GM18499 (cell line): ENCODE measurements around the gene VSTM4.

Source experiments
- ATAC-seq: cut with Tn5 transposase; IDR thresholded peaks from one replicate; pipeline ENCODE4 v1.9.1; 2021; ENCODE audit warnings: moderate number of reproducible peaks; ENCODE audit not compliant: insufficient read depth, unreplicated experiment

Gene VSTM4

DNA sequence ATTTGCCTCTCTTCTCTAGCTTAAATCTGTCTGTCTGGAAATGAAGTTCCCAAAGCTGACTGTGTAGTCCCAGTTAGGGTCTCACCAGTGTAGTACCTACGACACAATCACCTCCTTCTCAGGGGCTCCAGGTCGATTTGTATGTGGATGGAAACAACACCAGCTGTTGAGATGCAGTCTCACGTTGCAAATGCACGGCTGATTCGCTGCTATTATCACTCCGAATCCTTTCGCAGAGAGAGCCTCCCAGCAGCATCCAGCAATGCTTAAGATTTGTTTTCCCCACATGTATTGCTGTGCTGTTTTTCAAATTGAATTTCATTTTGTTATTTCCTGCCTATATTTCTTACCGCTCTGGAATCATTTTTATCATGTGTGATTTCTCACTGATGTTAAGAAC lies 16.3 kb downstream of the VSTM4 start:
- no peak for ATAC-seq

DNA sequence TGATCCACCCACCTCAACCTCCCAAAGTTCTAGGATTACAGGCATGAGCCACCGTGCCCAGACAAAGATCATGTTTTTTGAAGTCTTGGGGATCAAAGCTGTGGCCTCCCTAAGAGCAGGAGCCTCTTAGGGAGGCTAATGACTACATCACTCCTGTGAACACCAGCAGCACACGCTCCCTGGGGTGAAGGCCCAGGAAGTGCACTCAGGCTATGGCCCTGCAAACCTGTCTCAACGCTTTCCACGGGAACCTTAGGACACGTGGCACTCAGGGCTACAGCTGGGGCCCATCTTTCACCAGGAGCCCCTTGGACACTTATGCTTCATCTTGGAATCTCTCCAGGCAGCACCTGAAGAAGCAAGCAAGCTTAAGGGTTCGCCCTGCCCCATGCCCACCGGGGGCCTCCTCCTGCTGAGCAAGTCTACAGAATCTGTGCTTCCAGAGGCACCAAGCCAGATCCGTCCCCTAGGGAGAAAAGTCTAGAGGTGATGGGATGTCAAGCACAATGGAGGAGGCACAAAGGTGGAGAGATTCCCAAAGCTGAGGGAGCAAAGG lies 18.4 kb downstream of the VSTM4 start:
- no peak for ATAC-seq

DNA sequence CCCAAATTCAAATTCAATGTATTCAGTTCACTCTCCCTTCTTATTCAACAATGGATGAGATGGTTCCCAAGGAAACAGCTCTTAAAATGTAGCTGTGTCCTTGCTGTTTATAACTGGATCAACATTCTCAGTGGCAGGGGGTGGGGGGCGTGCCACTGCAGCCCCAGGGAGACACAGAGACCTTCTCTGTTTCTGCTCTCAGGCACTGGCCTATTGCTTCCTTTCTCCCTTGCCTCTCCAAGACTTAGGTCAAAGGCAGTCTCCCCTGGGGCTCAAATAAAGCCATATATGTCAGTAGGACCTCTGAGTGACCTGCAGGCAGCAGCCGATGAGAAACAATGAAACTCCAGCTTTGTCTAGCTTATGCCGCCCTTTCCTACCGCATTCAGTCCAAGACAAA lies 20.7 kb downstream of the VSTM4 start:
- no peak for ATAC-seq

DNA sequence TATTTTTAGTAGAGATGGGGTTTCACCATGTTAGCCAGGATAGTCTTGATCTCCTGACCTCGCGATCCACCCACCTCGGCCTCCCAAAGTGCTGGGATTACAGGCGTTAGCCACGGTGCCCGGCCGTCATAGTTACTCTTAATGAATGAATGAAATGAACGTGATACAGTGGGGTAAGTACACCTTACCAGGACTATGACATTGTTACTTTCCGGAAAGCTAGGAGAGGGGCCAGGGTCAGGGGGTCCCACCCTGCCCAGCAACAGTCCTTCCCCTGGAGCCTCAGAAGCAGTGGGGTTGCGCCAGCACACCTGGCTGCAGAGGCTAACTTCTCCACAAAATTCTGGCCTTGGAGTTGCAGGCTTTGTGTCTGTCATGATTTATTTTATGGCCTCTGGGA lies 21.4 kb downstream of the VSTM4 start:
- ATAC-seq = no peak

DNA sequence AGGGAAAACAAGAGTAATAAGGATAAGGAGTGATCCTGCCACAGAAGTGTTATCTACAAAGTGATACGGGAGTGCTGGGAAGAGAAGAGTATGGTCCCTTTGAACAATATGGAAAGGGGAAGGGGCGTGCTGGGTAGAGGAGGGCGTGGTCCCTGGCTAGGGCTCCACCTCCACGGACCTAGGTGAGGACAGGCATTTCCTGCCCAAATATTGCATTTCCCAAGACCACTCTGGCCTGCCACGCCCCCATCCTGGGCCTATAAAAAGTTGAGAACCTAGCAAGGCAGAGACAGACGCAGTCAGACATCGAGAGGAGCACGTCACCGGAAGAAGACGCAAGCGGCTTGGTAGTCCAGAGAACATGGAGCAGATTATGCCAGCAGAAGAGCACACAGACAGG lies 22.8 kb downstream of the VSTM4 start:
- no peak for ATAC-seq

DNA sequence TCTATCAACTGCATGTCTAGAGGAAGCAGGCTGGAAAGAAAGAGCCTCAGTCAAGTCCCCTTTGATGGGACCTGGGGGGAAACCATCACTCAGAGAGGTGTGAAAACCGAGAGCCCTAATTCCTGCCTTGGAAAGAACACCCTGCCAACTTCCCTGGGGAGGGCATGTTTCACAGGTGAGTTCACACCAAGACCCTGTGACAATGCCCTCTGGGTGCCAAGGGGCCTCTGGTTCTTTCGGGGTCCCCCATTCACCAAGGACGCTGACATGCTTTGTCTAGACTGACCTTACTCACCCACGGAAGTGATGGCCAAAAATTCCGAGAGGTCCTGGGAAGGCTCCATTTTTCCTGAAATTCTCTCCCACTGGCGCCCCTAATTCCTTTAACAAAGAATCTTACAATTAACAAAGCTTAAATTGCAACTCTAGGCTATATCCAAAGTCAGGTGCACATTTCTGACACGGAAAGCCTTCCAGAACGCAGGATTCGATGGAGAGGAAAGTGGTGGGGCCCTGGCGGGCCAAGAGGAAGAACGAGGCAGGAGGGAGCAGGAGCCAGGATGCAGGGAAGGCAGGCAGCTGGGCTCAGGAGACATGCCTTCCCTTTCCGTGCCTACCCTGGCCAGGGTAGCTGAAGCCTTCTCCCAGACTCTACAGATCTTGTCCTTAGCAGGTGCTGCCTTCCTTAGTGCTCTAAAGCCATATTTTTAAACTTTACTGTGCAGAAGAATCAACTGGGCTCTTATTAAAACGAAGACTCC lies 23.7 kb downstream of the VSTM4 start:
- no peak for ATAC-seq

DNA sequence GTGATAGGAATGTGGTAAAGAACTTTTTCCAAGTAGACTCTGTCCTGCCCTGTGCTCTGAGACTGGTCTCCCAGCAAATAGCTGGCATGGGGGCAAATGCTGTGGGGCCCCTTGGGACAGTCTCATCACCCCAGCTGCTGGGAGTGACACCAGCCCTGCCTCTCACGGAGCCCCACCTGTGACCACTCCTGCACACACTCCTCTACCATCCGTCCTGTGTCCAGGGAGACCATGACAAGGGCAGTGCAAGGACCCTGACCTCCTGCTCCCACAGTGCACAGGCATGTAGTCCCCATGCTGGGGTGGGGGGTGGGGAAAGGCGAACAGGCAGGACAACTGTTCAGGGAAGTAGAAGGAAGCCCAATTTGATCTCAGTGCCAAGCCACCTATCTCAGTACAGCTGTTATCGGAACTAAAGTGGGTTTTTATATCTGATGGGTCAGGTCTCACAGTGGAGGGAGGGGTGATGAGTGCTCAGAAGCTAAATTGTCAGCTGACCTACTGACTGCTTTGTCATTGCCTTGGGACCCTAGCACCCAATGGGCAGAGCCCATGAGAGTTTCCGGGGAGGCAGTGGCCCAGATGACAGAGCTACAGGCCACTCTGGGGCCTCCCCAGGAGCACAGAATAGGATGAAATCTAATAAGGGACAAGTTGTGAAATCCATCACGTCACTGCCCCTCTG lies 24.5 kb downstream of the VSTM4 start:
- no peak for ATAC-seq

DNA sequence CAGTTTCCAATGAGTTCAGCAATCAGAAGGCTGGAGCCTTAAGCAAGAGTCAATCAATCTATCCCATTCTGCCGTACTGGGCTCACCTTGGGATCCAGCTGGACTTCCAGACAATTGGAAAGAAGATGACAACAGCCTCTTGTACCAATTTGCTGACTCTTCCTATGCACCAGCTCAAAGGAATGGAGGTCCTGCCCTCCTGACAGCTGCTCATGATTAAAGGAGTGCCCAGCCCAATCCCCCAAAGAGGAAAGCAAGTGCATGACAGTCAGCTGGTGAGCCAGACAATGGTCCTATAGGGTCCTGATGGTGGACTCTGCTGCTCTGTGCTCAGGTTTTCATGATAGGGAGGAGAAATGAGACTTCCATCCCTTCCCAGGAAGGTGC lies 25.1 kb downstream of the VSTM4 start:
- ATAC-seq = no peak

DNA sequence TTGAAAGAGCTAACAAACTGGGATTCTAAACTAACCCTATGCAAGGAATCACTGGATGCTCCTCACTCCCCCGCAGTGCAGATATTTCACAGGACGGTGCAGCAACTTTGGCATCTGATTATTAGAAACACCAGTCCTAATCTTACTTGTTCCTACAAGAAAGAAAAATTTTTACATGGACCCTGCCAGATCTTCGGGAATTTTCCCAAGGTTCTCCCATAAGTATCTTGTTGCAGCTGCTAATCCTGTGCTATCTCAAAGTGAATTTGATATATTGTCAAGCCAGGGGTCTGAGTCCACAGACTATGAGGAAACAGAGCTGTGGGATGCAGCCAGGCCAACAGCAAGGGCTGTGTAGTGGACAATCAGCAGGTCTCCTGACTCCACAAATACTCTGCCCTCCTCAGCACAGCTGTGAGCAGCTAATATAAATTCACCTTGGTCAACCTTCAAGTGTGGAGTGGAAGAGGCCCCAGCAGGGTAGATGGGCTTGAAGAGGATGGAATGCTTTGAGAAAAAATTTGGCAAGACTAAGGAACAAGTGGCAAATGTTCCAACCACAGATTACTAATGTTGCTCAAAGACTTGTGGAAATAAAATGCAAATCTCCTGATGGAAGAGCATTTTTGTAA lies 25.6 kb downstream of the VSTM4 start:
- no peak for ATAC-seq

DNA sequence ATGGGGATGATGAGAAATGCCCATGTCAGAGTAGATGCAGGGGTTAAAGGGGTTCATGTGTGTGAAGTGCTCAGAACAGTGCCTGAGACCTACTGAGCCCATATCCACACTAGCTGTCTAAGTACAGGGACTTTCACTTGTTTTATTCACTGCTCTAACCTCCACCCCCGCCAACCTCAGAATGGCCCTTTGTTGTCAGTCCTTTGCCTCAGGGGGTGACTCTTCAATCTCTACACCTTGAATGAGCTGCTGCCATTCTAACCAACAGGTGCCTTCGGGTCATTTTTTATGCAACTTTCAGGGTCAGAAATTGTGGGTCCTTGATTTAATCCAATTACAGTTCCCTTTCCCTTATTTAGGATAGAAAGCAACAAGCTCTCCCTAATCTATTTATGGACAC lies 26.2 kb downstream of the VSTM4 start:
- ATAC-seq = no peak

DNA sequence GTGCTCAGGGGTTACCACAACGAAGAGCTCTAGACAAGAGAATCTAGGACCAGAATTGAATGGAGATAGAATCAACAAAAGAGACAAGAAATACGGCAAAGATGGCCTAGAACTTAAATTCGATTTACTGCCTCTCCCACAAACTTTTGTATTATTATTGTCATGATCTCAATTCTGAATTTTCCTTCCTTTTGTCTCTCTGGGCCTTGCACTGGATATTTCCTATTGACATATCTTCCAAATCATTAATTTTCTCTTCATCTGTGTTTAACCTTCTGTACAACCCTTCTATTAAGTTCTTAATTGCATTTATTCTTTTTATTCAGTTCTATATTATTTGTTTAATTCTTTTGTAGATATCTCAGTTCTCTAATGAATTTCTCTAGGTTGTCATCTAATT lies 28.4 kb downstream of the VSTM4 start:
- no peak for ATAC-seq

DNA sequence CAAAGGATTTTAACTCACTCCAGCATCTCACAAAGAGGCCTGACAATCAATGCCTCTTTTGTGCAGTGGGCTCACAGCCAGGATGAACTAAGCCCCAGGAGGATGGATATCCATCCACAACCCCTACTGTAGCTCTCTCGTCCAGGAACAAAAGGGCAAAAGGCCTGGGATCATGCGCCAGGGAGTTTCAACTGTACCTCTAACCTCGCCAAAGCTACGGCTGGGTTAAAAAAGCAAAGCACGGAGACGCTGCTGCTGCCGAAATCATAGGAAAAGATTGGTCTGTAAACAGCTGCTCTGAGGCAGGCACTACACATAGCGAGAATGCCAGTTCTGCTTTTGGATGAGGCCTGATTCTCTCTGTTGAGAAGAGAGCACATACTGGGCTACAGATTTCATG lies 32.1 kb downstream of the VSTM4 start:
- no peak for ATAC-seq

DNA sequence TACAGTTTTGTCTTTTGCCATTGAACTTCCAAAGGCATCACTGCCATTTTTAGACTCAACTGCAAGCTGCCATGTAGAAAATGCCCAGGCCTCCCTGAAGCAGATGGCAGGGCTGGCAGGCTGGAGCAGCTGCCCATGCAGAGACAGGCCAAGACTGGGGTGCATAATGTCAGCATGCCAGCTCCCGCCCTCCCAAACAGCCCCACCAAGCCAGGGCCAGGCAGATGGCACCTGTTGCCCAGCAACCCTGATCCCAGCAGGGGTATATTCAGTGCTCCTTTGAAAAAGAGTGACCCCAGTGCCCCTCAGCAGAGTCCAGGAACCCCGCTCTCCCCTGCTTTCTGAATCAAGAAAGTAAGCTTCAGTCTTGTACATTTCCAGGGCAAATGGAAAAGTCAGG lies 32.6 kb downstream of the VSTM4 start:
- no peak for ATAC-seq

DNA sequence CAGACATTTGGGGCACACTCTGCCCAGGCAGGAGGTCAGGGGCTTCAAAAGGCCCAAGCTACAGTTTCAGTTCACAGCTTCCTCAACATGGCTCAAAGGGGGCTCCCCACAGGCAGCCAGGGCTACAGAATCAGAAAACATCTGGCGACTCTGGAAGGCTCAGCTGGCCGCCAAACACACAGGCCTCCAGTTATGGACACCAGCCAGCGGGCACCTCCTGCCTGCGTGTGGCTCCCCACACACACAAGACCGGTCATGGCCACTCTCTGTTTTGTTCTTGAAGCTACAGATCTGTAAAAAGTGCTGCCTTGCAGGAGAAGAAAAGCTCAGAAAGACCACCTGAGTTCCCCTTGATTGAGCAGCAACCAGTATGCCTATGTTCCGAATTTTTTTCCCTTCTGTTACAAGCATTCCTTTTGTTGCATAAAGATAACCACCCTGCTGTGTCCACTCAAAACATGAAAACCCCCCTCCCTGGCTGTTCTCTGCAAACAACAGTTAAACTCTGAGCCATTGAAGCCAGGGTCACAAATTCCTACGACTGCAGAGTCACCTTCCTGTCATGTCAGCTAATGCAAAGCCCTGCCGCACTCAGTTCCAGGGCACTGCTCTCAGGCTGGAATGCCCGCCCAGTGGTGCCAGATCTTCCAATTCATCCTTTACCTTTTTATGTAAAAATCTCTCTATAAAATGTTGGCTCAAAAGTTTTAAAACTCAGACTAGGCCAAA lies 33.6 kb downstream of the VSTM4 start:
- ATAC-seq = no peak

DNA sequence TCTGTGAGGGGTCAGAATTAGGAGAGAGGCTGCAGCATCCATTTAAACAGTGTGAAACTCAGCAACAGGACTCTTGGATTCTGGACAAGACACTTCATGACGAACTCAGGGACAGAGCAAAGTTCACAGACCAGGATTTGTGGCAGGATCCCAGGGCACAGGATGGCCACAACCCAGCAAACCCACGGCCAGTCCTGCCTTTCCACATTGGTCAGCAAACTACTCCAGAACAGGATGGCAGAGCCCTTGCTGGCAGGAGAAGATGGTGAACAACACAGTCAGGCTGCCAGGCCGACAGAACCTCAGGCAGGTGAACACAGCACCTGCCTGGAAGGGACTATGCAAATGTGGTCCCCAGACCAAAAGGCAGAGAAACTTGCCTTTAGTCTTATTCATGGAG lies 34.4 kb downstream of the VSTM4 start:
- no peak for ATAC-seq

DNA sequence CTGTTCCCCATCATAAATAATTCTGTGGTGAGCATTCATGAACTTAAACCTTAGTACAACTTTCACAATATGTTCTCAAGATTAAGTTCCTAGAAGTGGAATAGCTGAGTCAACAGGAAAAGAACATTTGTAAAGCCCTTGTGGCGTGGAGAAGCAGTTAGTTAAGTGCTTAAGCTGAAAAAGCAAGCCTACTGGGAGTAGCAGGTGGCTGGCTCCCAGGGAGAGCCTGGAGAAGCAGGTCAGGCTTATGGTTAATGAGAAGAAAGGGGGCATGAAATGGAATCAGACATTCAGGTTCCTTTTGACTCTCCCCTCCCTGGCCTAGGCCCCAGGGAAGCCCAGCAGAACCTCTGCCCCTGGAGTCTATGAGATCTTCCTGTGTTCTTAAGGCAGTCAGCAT lies 35.3 kb downstream of the VSTM4 start:
- ATAC-seq = no peak

DNA sequence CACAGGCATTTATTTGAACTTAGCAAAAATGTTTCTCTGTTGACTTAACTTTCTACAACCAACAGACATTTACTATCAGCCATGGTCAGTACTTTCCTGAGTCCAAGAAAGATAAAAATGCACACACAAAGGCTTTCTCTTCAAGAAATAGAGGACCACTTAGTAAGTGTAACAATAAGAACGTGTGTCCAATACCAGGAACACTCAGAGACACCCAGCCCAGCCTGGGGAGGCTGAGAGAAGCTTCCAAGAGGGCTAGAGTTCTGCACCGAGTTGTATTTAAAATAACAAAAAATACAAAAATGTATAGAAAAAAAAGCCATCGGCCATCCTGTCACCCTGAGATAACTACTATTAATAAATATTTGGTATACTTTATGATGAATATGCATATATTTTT lies 35.8 kb downstream of the VSTM4 start:
- no peak for ATAC-seq

DNA sequence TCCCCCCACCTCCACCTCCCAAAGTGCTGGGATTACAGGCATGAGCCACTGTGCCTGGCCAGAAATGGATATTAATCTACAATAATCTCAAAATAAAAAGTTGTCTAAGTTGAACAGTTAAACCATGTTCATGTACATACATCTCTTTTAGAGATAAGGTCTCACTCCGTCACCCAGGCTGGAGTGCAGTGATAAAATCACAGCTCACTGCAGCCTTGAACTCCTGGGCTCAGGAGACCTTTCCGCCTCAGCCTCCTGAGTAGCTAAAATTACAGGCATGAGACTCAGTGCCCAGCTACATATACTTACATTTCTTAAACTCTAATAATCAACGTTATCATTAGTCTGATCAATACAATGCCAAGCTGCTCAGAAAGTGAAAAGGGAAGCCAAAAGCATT lies 36.2 kb downstream of the VSTM4 start:
- no peak for ATAC-seq

DNA sequence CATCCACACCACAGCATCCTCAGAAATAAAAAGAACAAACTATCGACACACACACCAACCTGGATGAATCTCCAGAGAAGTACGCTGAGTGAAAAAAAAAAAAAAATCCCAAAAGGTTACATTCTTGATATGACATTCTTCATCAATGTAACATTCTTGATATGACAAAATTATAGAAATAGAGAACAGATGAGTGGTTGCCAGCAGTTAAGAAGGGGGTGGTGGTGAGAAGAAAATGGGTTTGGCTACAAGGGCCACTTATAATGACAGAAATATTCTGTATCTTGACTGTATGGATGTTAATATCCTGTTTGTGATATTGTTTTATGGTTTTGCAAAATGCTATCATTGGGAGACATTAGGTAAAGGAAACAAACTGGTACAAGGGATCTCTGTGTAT lies 36.9 kb downstream of the VSTM4 start:
- no peak for ATAC-seq

DNA sequence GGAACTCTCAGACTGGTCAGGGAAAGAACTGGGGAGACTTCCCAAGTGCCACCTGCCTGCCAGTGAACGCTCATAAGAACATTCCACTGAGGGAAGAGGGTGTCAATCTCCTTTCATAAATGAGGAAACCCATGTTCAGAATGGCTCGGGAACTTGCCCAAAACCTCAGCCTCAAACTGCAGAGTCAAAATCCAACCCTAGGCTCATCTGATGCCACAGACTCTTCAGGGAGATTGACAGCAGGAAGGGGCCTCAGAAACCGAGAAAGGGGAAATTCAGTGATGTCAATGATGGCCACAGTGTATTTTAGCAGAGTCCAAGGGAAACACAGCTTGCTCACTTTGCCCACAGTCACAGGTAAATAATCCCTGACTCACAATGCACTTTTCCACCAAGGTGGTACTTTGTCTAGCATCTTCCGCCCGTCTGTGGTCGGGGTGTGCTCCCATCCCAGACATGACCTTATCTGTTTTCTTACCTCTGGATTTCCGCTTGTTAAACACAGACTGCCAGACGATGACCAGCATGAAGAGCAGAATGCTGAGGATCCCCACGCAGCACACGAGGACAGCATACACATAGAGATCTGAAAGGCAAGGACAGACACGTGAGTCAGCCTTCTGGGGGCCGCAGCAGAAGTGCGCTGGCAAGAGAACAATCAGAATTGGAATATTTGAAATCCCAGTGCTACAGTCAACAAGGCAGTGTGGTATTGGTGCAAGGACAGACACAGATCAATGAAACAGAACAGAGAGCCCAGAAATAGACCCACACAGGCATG lies 38.4 kb downstream of the VSTM4 start:
- ATAC-seq = no peak
